ENCODE measurements around the gene UBE2R2.
"Not testable (repeated sequence)": the region's sequence is repeated elsewhere in the genome, so short reads cannot be mapped to it uniquely, and the experiment has no call there.

UBE2R2 gene

GRCh38 chr9:33843312-33843961, 26.5 kb downstream of the UBE2R2 start:
- DNase-seq = no peak

GRCh38 chr9:33846231-33846630, 29.3 kb downstream of the UBE2R2 start:
- DNase-seq = no peak

GRCh38 chr9:33847894-33848205, 30.9 kb downstream of the UBE2R2 start:
- not testable (repeated sequence) for DNase-seq

GRCh38 chr9:33850267-33850629, 33.3 kb downstream of the UBE2R2 start:
- DNase-seq = no peak

- no peak for DNase-seq
Observed at GRCh38 chr9:33850677-33851076, 33.7 kb downstream of the UBE2R2 start.

GRCh38 chr9:33851301-33851700, 34.3 kb downstream of the UBE2R2 start:
- no peak for DNase-seq

- DNase-seq = peak in 1 of 2 experiments; percentile 63
Observed at GRCh38 chr9:33852216-33852826, 35.4 kb downstream of the UBE2R2 start.

- DNase-seq = no peak
Observed at GRCh38 chr9:33856247-33856646, 39.3 kb downstream of the UBE2R2 start.

- DNase-seq = no peak
Observed at GRCh38 chr9:33858423-33858822, 41.5 kb downstream of the UBE2R2 start.

- no peak for DNase-seq
Observed at GRCh38 chr9:33860200-33860871, 43.4 kb downstream of the UBE2R2 start.

GRCh38 chr9:33861917-33862453, 45.0 kb downstream of the UBE2R2 start:
- no peak for DNase-seq

GRCh38 chr9:33863027-33863426, 46.1 kb downstream of the UBE2R2 start:
- not testable (repeated sequence) for DNase-seq

- DNase-seq = peak; percentile 41 to 62
Observed at GRCh38 chr9:33867747-33868439, 50.9 kb downstream of the UBE2R2 start.

GRCh38 chr9:33868440-33868973, 51.5 kb downstream of the UBE2R2 start:
- peak; percentile 73 to 84 for DNase-seq

GRCh38 chr9:33869243-33869642, 52.3 kb downstream of the UBE2R2 start:
- not testable (repeated sequence) for DNase-seq

- no peak for DNase-seq
Observed at GRCh38 chr9:33877727-33878489, 60.9 kb downstream of the UBE2R2 start.

GRCh38 chr9:33878691-33879366, 61.9 kb downstream of the UBE2R2 start:
- DNase-seq = no peak

GRCh38 chr9:33880211-33881089, 63.5 kb downstream of the UBE2R2 start:
- DNase-seq = no peak

GRCh38 chr9:33881635-33882034, 64.7 kb downstream of the UBE2R2 start:
- no peak for DNase-seq

- peak; percentile 41 to 72 for DNase-seq
Observed at GRCh38 chr9:33884856-33885701, 68.1 kb downstream of the UBE2R2 start.
